SK-N-MC (cell line): ENCODE measurements around the gene LAMC3.

ENCODE experiments used
- EZH2 ChIP-seq: fragments of 200-600 bp; sonication (generic); IDR thresholded peaks from one replicate; pipeline ENCODE4 v1.6.1; 2017; ENCODE audit warnings: antibody characterized with exemption
- POLR2AphosphoS5 ChIP-seq: IDR thresholded peaks from 2 replicates; pipeline ENCODE4 v1.6.1; 2012; ENCODE audit warnings: mild to moderate bottlenecking, low read depth, low read length, borderline replicate concordance

DNA sequence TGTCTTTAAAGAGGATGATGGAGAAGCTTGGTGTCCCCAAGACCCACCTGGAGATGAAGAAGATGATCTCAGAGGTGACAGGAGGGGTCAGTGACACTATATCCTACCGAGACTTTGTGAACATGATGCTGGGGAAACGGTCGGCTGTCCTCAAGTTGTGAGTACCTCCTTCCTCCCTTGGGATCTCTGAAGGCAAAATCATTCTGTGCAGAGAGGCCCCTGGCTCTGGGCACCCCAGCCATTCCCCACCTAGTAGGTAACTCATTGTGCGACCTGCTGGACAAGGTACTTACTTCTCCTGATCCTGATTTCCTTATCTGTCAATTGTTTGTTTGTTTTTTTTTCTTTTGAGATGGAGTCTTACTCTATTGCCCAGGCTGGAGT, 108.8 kb downstream of the LAMC3 start:
- TF ChIP-seq EZH2, result no peak
- no peak for TF ChIP-seq POLR2AphosphoS5
